ENCODE measurements around the gene ATL2. TPM values are rescaled to one million over a fixed set of nuclear protein-coding genes. Genes with fewer than 3 reads are reported as not detected.

The ATL2 gene
- 100 to 1,000 TPM in 1 of 4 donors, 10 to 100 TPM in 3; 63.1 to 108 (median 74.3) TPM for total RNA-seq

- WGBS, 2 donors: 0 to 1% methylated on average over 39 to 58 of the region's 73 CpGs
- DNase-seq (ENCODE audit: low spot score in 2 of 2): peak; percentile 92 to 93
- TF ChIP-seq EP300 (IDR thresholded peaks at IDR 0.05) (peak; percentile 54 to 97), POLR2A (IDR thresholded peaks at IDR 0.05) (peak; percentile 91 to 96)
- TF ChIP-seq, protein P1, sequence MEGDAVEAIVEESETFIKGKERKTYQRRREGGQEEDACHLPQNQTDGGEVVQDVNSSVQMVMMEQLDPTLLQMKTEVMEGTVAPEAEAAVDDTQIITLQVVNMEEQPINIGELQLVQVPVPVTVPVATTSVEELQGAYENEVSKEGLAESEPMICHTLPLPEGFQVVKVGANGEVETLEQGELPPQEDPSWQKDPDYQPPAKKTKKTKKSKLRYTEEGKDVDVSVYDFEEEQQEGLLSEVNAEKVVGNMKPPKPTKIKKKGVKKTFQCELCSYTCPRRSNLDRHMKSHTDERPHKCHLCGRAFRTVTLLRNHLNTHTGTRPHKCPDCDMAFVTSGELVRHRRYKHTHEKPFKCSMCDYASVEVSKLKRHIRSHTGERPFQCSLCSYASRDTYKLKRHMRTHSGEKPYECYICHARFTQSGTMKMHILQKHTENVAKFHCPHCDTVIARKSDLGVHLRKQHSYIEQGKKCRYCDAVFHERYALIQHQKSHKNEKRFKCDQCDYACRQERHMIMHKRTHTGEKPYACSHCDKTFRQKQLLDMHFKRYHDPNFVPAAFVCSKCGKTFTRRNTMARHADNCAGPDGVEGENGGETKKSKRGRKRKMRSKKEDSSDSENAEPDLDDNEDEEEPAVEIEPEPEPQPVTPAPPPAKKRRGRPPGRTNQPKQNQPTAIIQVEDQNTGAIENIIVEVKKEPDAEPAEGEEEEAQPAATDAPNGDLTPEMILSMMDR (IDR thresholded peaks at IDR 0.05): peak in 2 of 5 experiments; percentile 56 to 68
- Histone ChIP-seq H3K4me1 (peaks cover 0 to 47% (median 11%) of the 10 kb centered on the region in 4 donors), H3K36me3 (no peaks in the 10 kb centered on the region), H3K27me3 (no peaks in the 10 kb centered on the region), H3K9me3 (no peaks in the 10 kb centered on the region), H3K4me3 (peak within 1 kb of the TSS; percentile 74 to 98 (median 84)), H3K27ac (peak within 1 kb of the TSS; percentile 95 to 100 (median 98))
Observed at GRCh38 chr2:38377050-38377828, at the start of gene ATL2. TSS of gene ATL2 (minus strand) at chr2:38377273. CDS start at chr2:38377260, 13 bp downstream.

- no peak overlapping the region for H3K4me3 ChIP-seq
- no peaks in the 10 kb centered on the region for H3K36me3 ChIP-seq
- TF ChIP-seq, protein P1 (IDR thresholded peaks at IDR 0.05): no peak
- TF ChIP-seq POLR2A (IDR thresholded peaks at IDR 0.05) (no peak), EP300 (IDR thresholded peaks at IDR 0.05) (no peak)
- no peak overlapping the region for H3K27ac ChIP-seq
- 77 to 78% methylated on average over 3 of the region's 3 CpGs for WGBS, 2 donors
- DNase-seq (ENCODE audit: low spot score in 2 of 2): no peak
- H3K9me3 ChIP-seq: no peaks in the 10 kb centered on the region
- peaks cover 0 to 11% (median 0%) of the 10 kb centered on the region in 4 donors for H3K4me1 ChIP-seq
- no peaks in the 10 kb centered on the region for H3K27me3 ChIP-seq
Observed at GRCh38 chr2:38423763-38424162, 46.7 kb upstream of the ATL2 start.

DNA sequence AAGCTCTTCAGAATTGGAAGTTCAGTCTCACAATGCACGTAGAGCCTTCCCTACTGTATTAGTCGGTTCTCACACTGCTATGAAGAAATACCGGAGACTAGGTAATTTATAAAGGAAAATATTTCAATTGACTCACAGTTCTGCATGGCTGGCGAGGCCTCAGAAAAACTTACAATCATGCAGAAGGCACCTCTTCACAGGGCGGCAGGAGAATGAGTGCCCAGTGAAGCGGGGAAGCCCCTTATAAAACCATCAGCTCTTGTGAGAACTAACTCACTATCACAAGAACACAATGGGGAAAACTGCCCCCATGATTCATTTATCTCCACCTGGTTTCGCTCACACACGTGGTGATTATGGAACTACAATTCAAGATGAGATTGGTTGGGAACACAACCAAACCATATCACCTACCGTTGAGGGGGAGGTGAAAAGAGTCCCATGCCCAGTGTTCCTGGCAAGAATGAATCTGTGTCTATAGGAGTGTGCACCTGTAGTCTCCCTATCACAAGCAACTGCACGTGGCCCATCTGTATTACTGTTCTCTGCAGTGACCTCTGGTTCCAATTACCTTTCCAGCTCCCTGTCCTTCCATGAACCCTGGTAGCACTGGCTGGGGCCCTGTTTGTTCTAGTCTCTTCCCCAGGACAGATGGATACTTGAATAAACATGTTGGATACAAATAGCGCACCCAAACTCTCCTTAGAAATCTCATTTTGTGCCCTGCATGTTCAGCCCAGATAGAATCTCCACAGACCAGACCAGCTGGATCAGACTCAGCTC is 44.4 kb upstream of the ATL2 start:
- no peaks in the 10 kb centered on the region for H3K27me3 ChIP-seq
- no peak overlapping the region for H3K27ac ChIP-seq
- TF ChIP-seq EP300 (IDR thresholded peaks at IDR 0.05) (no peak), POLR2A (IDR thresholded peaks at IDR 0.05) (no peak)
- TF ChIP-seq, protein P1 (IDR thresholded peaks at IDR 0.05): no peak
- no peak for DNase-seq (ENCODE audit: low spot score in 2 of 2)
- H3K4me3 ChIP-seq: no peak overlapping the region
- 88 to 91% methylated on average over 11 of the region's 11 CpGs for WGBS, 2 donors
- peaks cover 0 to 17% (median 2%) of the 10 kb centered on the region in 4 donors for H3K4me1 ChIP-seq
- H3K9me3 ChIP-seq: no peaks in the 10 kb centered on the region
- no peaks in the 10 kb centered on the region for H3K36me3 ChIP-seq

DNA sequence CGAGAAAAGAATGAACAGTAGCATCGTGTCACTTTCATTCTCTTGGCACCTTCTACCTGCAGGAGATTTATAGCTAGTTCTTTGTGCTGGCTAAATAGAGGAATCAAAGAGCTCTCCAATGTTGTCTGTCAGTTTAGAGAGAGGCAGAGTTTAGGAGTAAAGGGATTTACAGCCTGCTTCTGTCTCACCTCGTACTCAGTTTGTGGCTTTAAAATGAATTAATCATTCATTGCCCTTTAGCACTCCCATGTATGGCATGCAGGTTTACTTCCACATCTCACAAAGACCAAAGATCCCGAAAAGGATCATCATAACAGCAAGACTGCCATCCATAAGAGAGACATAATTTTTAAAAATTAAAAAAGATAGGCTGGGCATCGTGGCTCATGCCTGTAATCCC is 42.4 kb upstream of the ATL2 start:
- H3K27me3 ChIP-seq: no peaks in the 10 kb centered on the region
- no peak overlapping the region for H3K4me3 ChIP-seq
- DNase-seq (ENCODE audit: low spot score in 2 of 2): no peak
- no peaks in the 10 kb centered on the region for H3K36me3 ChIP-seq
- H3K4me1 ChIP-seq: peaks cover 0 to 17% (median 2%) of the 10 kb centered on the region in 4 donors
- no peak overlapping the region for H3K27ac ChIP-seq
- 76 to 83% methylated on average over 5 of the region's 5 CpGs for WGBS, 2 donors
- no peaks in the 10 kb centered on the region for H3K9me3 ChIP-seq
- TF ChIP-seq, protein P1 (IDR thresholded peaks at IDR 0.05): no peak
- no peak for TF ChIP-seq POLR2A (IDR thresholded peaks at IDR 0.05)
- TF ChIP-seq EP300 (IDR thresholded peaks at IDR 0.05): no peak

All from tibial nerve (tissue), 4 donors.